Heart left ventricle (tissue), 13 donors: Measurements from ENCODE around the gene GAB3.

ENCODE experiments used
- POLR2A ChIP-seq, 2 donors: fragments of 450-650 bp; IDR thresholded peaks; one replicate each; pipeline ENCODE4 v1.6.1; 2017; ENCODE audit warnings: antibody characterized with exemption in 2 of 2, mild to moderate bottlenecking in 2 of 2, moderate library complexity in 2 of 2
- TF ChIP-seq, protein P1 (sequence below), 12 donors: fragments of 200-600 bp; sonication (generic) in 4 of 12; IDR thresholded peaks; one replicate each; pipeline versions ENCODE4 v1.5.0 to v1.8.0; 2018 to 2022; ENCODE audit warnings: antibody characterized with exemption in 12 of 12, mild to moderate bottlenecking in 5 of 12
- donor health status: ischemic (EF 13 %, LVEDD 7.1; RV severe dilation, severe dysfunction).
- donor health status: DM: no; HTN: yes; CAD: no.
- donor health status: DM: no; HTN: no; CAD: no.
- donor health status: ischemic (EF 25% LVEDD 6.9; RV normal size, moderate dysfunction).
- donor health status: ischemic (EF 25% LVEDD 5.7; RV mildly dilated, moderate dysfunction).
- donor health status: ischemic (EF 35%, LVEDD 5.7; RV mildly dilated, moderate dysfunction).
- donor health status: nonischemic (EF 11% LVEDD 7.7; RV severe dilation, severe dysfunction).
- donor health status: DM: yes; HTN: yes; CAD: no.
- donor health status: PGD.
- donor health status: ischemic (EF 29% LVEDD 5.4; RV normal size, mild dysfunction).
- donor health status: nonischemic (EF 23%, LVEDD 6.1; RV moderate dilation, normal function).

GRCh38 chrX:154693394-154693793, 57.5 kb downstream of the GAB3 start:
- TF ChIP-seq, protein P1, sequence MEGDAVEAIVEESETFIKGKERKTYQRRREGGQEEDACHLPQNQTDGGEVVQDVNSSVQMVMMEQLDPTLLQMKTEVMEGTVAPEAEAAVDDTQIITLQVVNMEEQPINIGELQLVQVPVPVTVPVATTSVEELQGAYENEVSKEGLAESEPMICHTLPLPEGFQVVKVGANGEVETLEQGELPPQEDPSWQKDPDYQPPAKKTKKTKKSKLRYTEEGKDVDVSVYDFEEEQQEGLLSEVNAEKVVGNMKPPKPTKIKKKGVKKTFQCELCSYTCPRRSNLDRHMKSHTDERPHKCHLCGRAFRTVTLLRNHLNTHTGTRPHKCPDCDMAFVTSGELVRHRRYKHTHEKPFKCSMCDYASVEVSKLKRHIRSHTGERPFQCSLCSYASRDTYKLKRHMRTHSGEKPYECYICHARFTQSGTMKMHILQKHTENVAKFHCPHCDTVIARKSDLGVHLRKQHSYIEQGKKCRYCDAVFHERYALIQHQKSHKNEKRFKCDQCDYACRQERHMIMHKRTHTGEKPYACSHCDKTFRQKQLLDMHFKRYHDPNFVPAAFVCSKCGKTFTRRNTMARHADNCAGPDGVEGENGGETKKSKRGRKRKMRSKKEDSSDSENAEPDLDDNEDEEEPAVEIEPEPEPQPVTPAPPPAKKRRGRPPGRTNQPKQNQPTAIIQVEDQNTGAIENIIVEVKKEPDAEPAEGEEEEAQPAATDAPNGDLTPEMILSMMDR (IDR thresholded peaks at IDR 0.05): no peak
- no peak for TF ChIP-seq POLR2A (IDR thresholded peaks at IDR 0.05)
